CD14-positive monocyte (primary cell): Measurements from ENCODE around the gene CEP68. TPM values are rescaled to one million over a fixed set of nuclear protein-coding genes. Genes with fewer than 3 reads are reported as not detected.

ENCODE experiments used
- DNase-seq, 3 donors: peaks; one replicate each; pipeline ENCODE4 v3.0.0-alpha.2; 2011 to 2022
- H2AFZ ChIP-seq: 2 replicates; pipeline ENCODE4 v1.6.0; 2012; ENCODE audit warnings: mild to moderate bottlenecking, low read depth, low read length, inconsistent platforms; ENCODE audit not compliant: insufficient read depth, poor library complexity, severe bottlenecking
- H3K27ac ChIP-seq, 2 donors: 1 replicate in 1 of 2; 2 replicates in 1 of 2; pipeline ENCODE4 v1.5.1; 2012 to 2013; ENCODE audit warnings: low read length in 2 of 2, control low read depth in 1 of 2, inconsistent platforms in 1 of 2, low read depth in 1 of 2, mild to moderate bottlenecking in 1 of 2
- H3K27me3 ChIP-seq, 2 donors: one replicate each; pipeline versions ENCODE4 v1.6.0 to v1.6.1; 2011 to 2013; ENCODE audit warnings: low read length in 2 of 2; ENCODE audit not compliant: control insufficient read depth in 2 of 2, insufficient read depth in 2 of 2
- H3K36me3 ChIP-seq, 2 donors: replicated peaks in 1 of 2; 1 replicate in 1 of 2; 2 replicates in 1 of 2; pipeline versions ENCODE4 v1.5.1 to v1.6.1; 2012 to 2013; ENCODE audit warnings: low read length in 2 of 2, control low read depth in 1 of 2, inconsistent platforms in 1 of 2, mild to moderate bottlenecking in 1 of 2; ENCODE audit not compliant: insufficient read depth in 2 of 2, control insufficient read depth in 1 of 2
- H3K4me1 ChIP-seq, 2 donors: 1 replicate in 1 of 2; 2 replicates in 1 of 2; pipeline versions ENCODE4 v1.5.1 to v1.6.1; 2012 to 2013; ENCODE audit warnings: low read length in 2 of 2, control low read depth in 1 of 2, inconsistent platforms in 1 of 2, mild to moderate bottlenecking in 1 of 2, moderate library complexity in 1 of 2; ENCODE audit not compliant: insufficient read depth in 2 of 2, control insufficient read depth in 1 of 2
- H3K4me2 ChIP-seq: replicated peaks from 2 replicates; pipeline ENCODE3; 2012; ENCODE audit warnings: low read length, moderate library complexity, mild to moderate bottlenecking; ENCODE audit not compliant: poor library complexity, severe bottlenecking; ENCODE audit errors: extremely low read depth
- H3K4me3 ChIP-seq, 3 experiments: fragments of 200-600 bp in 1 of 3; sonication (generic) in 1 of 3; replicated peaks in 1 of 3; 1 replicate in 2 of 3; 2 replicates in 1 of 3; pipeline ENCODE4 v1.5.1; 2011 to 2013; ENCODE audit warnings: low read length in 3 of 3, mild to moderate bottlenecking in 3 of 3, control low read depth in 2 of 3, low read depth in 2 of 3, inconsistent platforms in 1 of 3, moderate library complexity in 1 of 3
- H3K79me2 ChIP-seq: 2 replicates; pipeline ENCODE4 v1.6.0; 2012; ENCODE audit warnings: mild to moderate bottlenecking, control low read depth, inconsistent platforms, low read length, moderate library complexity; ENCODE audit not compliant: insufficient read depth
- H3K9ac ChIP-seq: 2 replicates; pipeline ENCODE4 v1.6.0; 2017; ENCODE audit warnings: low read length, mild to moderate bottlenecking; ENCODE audit not compliant: insufficient read depth, poor library complexity, severe bottlenecking
- H3K9me3 ChIP-seq, 2 donors: replicated peaks in 1 of 2; 1 replicate in 1 of 2; 2 replicates in 1 of 2; pipeline versions ENCODE4 v1.5.1 to v1.6.1; 2012 to 2013; ENCODE audit warnings: low read length in 2 of 2, control low read depth in 1 of 2; ENCODE audit not compliant: control insufficient read depth in 1 of 2, insufficient read depth in 1 of 2
- H4K20me1 ChIP-seq: 2 replicates; pipeline ENCODE4 v1.6.0; 2012; ENCODE audit warnings: mild to moderate bottlenecking, low read length, control low read depth, moderate library complexity; ENCODE audit not compliant: insufficient read depth
- H3K27ac Mint-ChIP-seq, 7 donors: one replicate each; pipeline ENCODE4 v1.8.0; 2020; ENCODE audit warnings: mild to moderate bottlenecking in 7 of 7, mixed read lengths in 7 of 7, moderate library complexity in 6 of 7, inconsistent platforms in 2 of 7
- H3K27me3 Mint-ChIP-seq, 3 donors: one replicate each; pipeline ENCODE4 v1.8.0; 2021 to 2022; ENCODE audit warnings: low read depth in 3 of 3, mild to moderate bottlenecking in 3 of 3, mixed read lengths in 3 of 3, moderate library complexity in 3 of 3, inconsistent platforms in 1 of 3
- H3K36me3 Mint-ChIP-seq, 2 donors: one replicate each; pipeline ENCODE4 v1.8.0; 2020; ENCODE audit warnings: mixed read lengths in 2 of 2, inconsistent platforms in 1 of 2, mild to moderate bottlenecking in 1 of 2
- H3K4me1 Mint-ChIP-seq: one replicate; pipeline ENCODE4 v1.8.0; 2020; ENCODE audit warnings: mild to moderate bottlenecking, mixed read lengths
- H3K4me3 Mint-ChIP-seq, 2 donors: one replicate each; pipeline ENCODE4 v1.8.0; 2020; ENCODE audit warnings: mild to moderate bottlenecking in 2 of 2, mixed read lengths in 2 of 2, moderate library complexity in 1 of 2
- H3K9me3 Mint-ChIP-seq, 7 donors: one replicate each; pipeline ENCODE4 v1.8.0; 2020 to 2022; ENCODE audit warnings: mixed read lengths in 7 of 7, mild to moderate bottlenecking in 6 of 7, moderate library complexity in 6 of 7, inconsistent platforms in 2 of 7
- CTCF ChIP-seq: fragments of 200-600 bp; IDR thresholded peaks from one replicate; pipeline ENCODE4 v1.8.0; 2022; ENCODE audit warnings: antibody characterized with exemption, mild to moderate bottlenecking
- WGBS: methylation state at CpG from one replicate; pipeline ENCODE4 v1.1.5; 2013; ENCODE audit warnings: missing lambda C conversion rate; ENCODE audit not compliant: insufficient coverage; 5-methylcytosine and 5-hydroxymethylcytosine counted together
- intact Hi-C, 2 donors: fragments of 100-400 bp; cut with micrococcal nuclease; formaldehyde crosslinking; loops; one replicate each; pipeline versions ENCODE4 v1.15.0 to v1.15.1; 2023
- polyA plus RNA-seq, 3 donors: library from polyadenylated mRNA; depleted of rRNA in 1 of 3; unstranded in 2 of 3; stranded (reverse) in 1 of 3; fragments of 300-500 nt in 2 of 3; fragments of >200 nt in 1 of 3; fragmentation: Illumina TruSeq in 2 of 3; gene quantifications; 1 replicate in 2 of 3; 2 replicates in 1 of 3; pipeline ENCODE4 v1.2.3, GENCODE V29; 2012 to 2021

Gene CEP68
- polyA plus RNA-seq, 3 donors = 2.5 to 6.5 (median 2.8) TPM

- Mint-ChIP-seq H3K27ac (peak overlapping the region; percentile 95 to 100 (median 99)), H3K36me3 (no peaks in the 10 kb centered on the region), H3K27me3 (peaks cover 0 to 2% (median 0%) of the 10 kb centered on the region in 3 donors), H3K9me3 (peaks cover 0 to 1% (median 0%) of the 10 kb centered on the region in 7 donors), H3K4me1 (peaks cover 46% of the 10 kb centered on the region), H3K4me3 (peak overlapping the region; percentile 67 to 76)
- Histone ChIP-seq H3K4me3 (peak overlapping the region in 1 of 3 experiments; percentile 41), H3K4me2 (peak overlapping the region; percentile 65), H3K27me3 (no peaks in the 10 kb centered on the region), H4K20me1 (peaks cover 15% of the 10 kb centered on the region), H3K9ac (peak overlapping the region; percentile 42), H3K9me3 (no peaks in the 10 kb centered on the region), H3K36me3 (no peaks in the 10 kb centered on the region), H2AFZ (no peak overlapping the region), H3K4me1 (peaks cover 35 to 38% of the 10 kb centered on the region in 2 donors), H3K79me2 (peaks cover 42% of the 10 kb centered on the region), H3K27ac (peak overlapping the region; percentile 85 to 92)
- intact Hi-C loops = loop anchor here (2.0 to 10.0 kb wide), 6 partner anchors 62 to 370 kb away; partner anchors contain the start of genes ACTR2 (in 2 of the 2) and SPRED2 (in 1 of the 2)
- peak; percentile 92 for TF ChIP-seq CTCF
- peak; percentile 96 to 99 (median 96) for DNase-seq
- WGBS = 0% methylated on average over 7 of the region's 14 CpGs
Measured at GRCh38 chr2:65064728-65065552, 8.7 kb downstream of the CEP68 start.

GRCh38 chr2:65067806-65068553 is 11.8 kb downstream of the CEP68 start:
- WGBS = 52% methylated on average over 11 of the region's 14 CpGs
- Histone ChIP-seq H3K9me3 (no peaks in the 10 kb centered on the region), H4K20me1 (peaks cover 33% of the 10 kb centered on the region), H3K4me2 (no peak overlapping the region), H3K4me3 (no peak overlapping the region), H3K36me3 (peaks cover 6 to 29% of the 10 kb centered on the region in 2 donors), H3K27ac (no peak overlapping the region), H3K9ac (no peak overlapping the region), H3K4me1 (peaks cover 38 to 40% of the 10 kb centered on the region in 2 donors), H2AFZ (no peak overlapping the region), H3K27me3 (no peaks in the 10 kb centered on the region), H3K79me2 (peaks cover 21% of the 10 kb centered on the region)
- Mint-ChIP-seq H3K27ac (peak overlapping the region in 4 of 7 donors; percentile 2 to 82 (median 36)), H3K4me3 (no peak overlapping the region), H3K4me1 (peaks cover 55% of the 10 kb centered on the region), H3K36me3 (peaks cover 13 to 17% of the 10 kb centered on the region in 2 donors), H3K27me3 (no peaks in the 10 kb centered on the region), H3K9me3 (peaks cover 0 to 1% (median 0%) of the 10 kb centered on the region in 7 donors)
- DNase-seq = no peak
- TF ChIP-seq CTCF = no peak
- intact Hi-C loops = loop anchor here (5.0 to 10.0 kb wide), 5 partner anchors 59 to 367 kb away; partner anchors contain the start of genes ACTR2 (in 2 of the 2) and SPRED2 (in 1 of the 2)
